H9 (cell line): Measurements from ENCODE around the gene PAQR7. TPM values are rescaled to one million over a fixed set of nuclear protein-coding genes. Genes with fewer than 3 reads are reported as not detected.

ENCODE experiments used
- DNase-seq: peaks from one replicate; pipeline ENCODE4 v3.0.0-alpha.2; 2017
- H2AFZ ChIP-seq: one replicate; pipeline ENCODE4 v1.6.1; 2013; ENCODE audit warnings: mild to moderate bottlenecking, low read length, control low read depth, moderate library complexity
- H2AK5ac ChIP-seq: 2 replicates; pipeline ENCODE4 v1.6.1; 2013; ENCODE audit warnings: low read length, control low read depth, mixed read lengths; ENCODE audit not compliant: insufficient read length
- H2BK120ac ChIP-seq: one replicate; pipeline ENCODE4 v1.6.1; 2013; ENCODE audit warnings: low read depth, mild to moderate bottlenecking, low read length, control low read depth, inconsistent platforms; ENCODE audit not compliant: poor library complexity, severe bottlenecking
- H2BK12ac ChIP-seq: 2 replicates; pipeline ENCODE4 v1.6.1; 2013; ENCODE audit warnings: low read length, control low read depth, mixed read lengths, low read depth; ENCODE audit not compliant: insufficient read length
- H2BK15ac ChIP-seq: 2 replicates; pipeline ENCODE4 v1.6.1; 2013; ENCODE audit warnings: low read depth, low read length, control low read depth
- H2BK20ac ChIP-seq: one replicate; pipeline ENCODE4 v1.6.1; 2013; ENCODE audit warnings: low read depth, mild to moderate bottlenecking, low read length, control low read depth, inconsistent platforms; ENCODE audit not compliant: poor library complexity, severe bottlenecking
- H2BK5ac ChIP-seq: 2 replicates; pipeline ENCODE4 v1.6.1; 2013; ENCODE audit warnings: low read length, control low read depth, mixed read lengths; ENCODE audit not compliant: insufficient read length
- H3K14ac ChIP-seq: 2 replicates; pipeline ENCODE4 v1.6.1; 2013; ENCODE audit warnings: low read length, control low read depth; ENCODE audit not compliant: insufficient read depth
- H3K18ac ChIP-seq: 2 replicates; pipeline ENCODE4 v1.6.1; 2013; ENCODE audit warnings: low read depth, mild to moderate bottlenecking, mixed read lengths, low read length, control low read depth; ENCODE audit not compliant: insufficient read length
- H3K23ac ChIP-seq: 2 replicates; pipeline ENCODE4 v1.6.1; 2013; ENCODE audit warnings: low read length, control low read depth, mixed read lengths, low read depth; ENCODE audit not compliant: insufficient read length
- H3K23me2 ChIP-seq: 2 replicates; pipeline ENCODE4 v1.6.1; 2013; ENCODE audit warnings: low read depth, mild to moderate bottlenecking, mixed read lengths, low read length, control low read depth; ENCODE audit not compliant: insufficient read length, poor library complexity, severe bottlenecking
- H3K27ac ChIP-seq: 2 replicates; pipeline ENCODE4 v1.5.1; 2013; ENCODE audit warnings: low read length, control low read depth, mixed read lengths, low read depth; ENCODE audit not compliant: insufficient read length
- H3K27me3 ChIP-seq: 2 replicates; pipeline ENCODE4 v1.6.1; 2013; ENCODE audit warnings: low read length, control low read depth, inconsistent platforms; ENCODE audit not compliant: insufficient read depth
- H3K4ac ChIP-seq: 2 replicates; pipeline ENCODE4 v1.6.1; 2013; ENCODE audit warnings: low read depth, mild to moderate bottlenecking, control low read depth, inconsistent platforms, low read length, moderate library complexity
- H3K4me1 ChIP-seq: 2 replicates; pipeline ENCODE4 v1.6.1; 2013; ENCODE audit warnings: low read length, control low read depth, inconsistent platforms; ENCODE audit not compliant: insufficient read depth
- H3K4me2 ChIP-seq: 2 replicates; pipeline ENCODE4 v1.6.1; 2013; ENCODE audit warnings: low read length, control low read depth, mixed read lengths; ENCODE audit not compliant: insufficient read length, insufficient read depth
- H3K56ac ChIP-seq: 2 replicates; pipeline ENCODE4 v1.6.1; 2013; ENCODE audit warnings: low read depth, mild to moderate bottlenecking, mixed read lengths, low read length, control low read depth; ENCODE audit not compliant: insufficient read length
- H3K79me1 ChIP-seq: 2 replicates; pipeline ENCODE4 v1.6.1; 2013; ENCODE audit warnings: low read depth, mild to moderate bottlenecking, moderate library complexity, low read length, control low read depth, inconsistent platforms; ENCODE audit not compliant: insufficient read depth, poor library complexity, severe bottlenecking
- H3K79me2 ChIP-seq: 2 replicates; pipeline ENCODE4 v1.6.1; 2013; ENCODE audit warnings: low read length, control low read depth, inconsistent platforms; ENCODE audit not compliant: insufficient read depth
- H3K9ac ChIP-seq: 2 replicates; pipeline ENCODE4 v1.6.1; 2013; ENCODE audit warnings: low read length, control low read depth, mixed read lengths; ENCODE audit not compliant: insufficient read length; ENCODE audit errors: extremely low read depth
- H3K9me3 ChIP-seq: one replicate; pipeline ENCODE4 v1.6.1; 2013; ENCODE audit warnings: low read depth, low read length, inconsistent platforms; ENCODE audit not compliant: control insufficient read depth
- H3T11ph ChIP-seq: one replicate; pipeline ENCODE4 v1.6.1; 2013; ENCODE audit warnings: mild to moderate bottlenecking, low read length, control low read depth, inconsistent platforms
- H4K20me1 ChIP-seq: one replicate; pipeline ENCODE4 v1.6.1; 2013; ENCODE audit not compliant: control insufficient read depth, insufficient read length, insufficient read depth
- H4K5ac ChIP-seq: 2 replicates; pipeline ENCODE4 v1.6.1; 2013; ENCODE audit warnings: low read depth, mild to moderate bottlenecking, mixed read lengths, low read length, control low read depth; ENCODE audit not compliant: insufficient read length
- H4K8ac ChIP-seq: replicated peaks from 2 replicates; pipeline ENCODE4 v1.6.1; 2013; ENCODE audit warnings: low read length, control low read depth, mixed read lengths, low read depth; ENCODE audit not compliant: insufficient read length
- H4K91ac ChIP-seq: 2 replicates; pipeline ENCODE4 v1.6.1; 2013; ENCODE audit warnings: low read depth, mild to moderate bottlenecking, moderate library complexity, mixed read lengths, low read length, control low read depth; ENCODE audit not compliant: insufficient read length
- H3K27ac Mint-ChIP-seq, 3 experiments: 2 replicates in 2 of 3; 3 replicates in 1 of 3; pipeline ENCODE4 v1.8.0; 2020 to 2021; ENCODE audit warnings: mixed read lengths in 3 of 3, mild to moderate bottlenecking in 1 of 3, moderate library complexity in 1 of 3
- H3K27me3 Mint-ChIP-seq: 2 replicates; pipeline ENCODE4 v1.8.0; 2021; ENCODE audit warnings: low read depth, mild to moderate bottlenecking, moderate library complexity, mixed read lengths
- H3K36me3 Mint-ChIP-seq, 3 experiments: 2 replicates in 2 of 3; 3 replicates in 1 of 3; pipeline ENCODE4 v1.8.0; 2020 to 2021; ENCODE audit warnings: low read depth in 3 of 3, mixed read lengths in 3 of 3; ENCODE audit not compliant: insufficient read depth in 1 of 3
- H3K4me1 Mint-ChIP-seq, 2 experiments: 2 replicates each; pipeline ENCODE4 v1.8.0; 2020; ENCODE audit warnings: mixed read lengths in 2 of 2
- H3K4me3 Mint-ChIP-seq, 2 experiments: 2 replicates in 1 of 2; 3 replicates in 1 of 2; pipeline ENCODE4 v1.8.0; 2020 to 2021; ENCODE audit warnings: mild to moderate bottlenecking in 2 of 2, mixed read lengths in 2 of 2, moderate library complexity in 1 of 2
- H3K9me3 Mint-ChIP-seq, 2 experiments: 2 replicates in 1 of 2; 3 replicates in 1 of 2; pipeline ENCODE4 v1.8.0; 2020; ENCODE audit warnings: mild to moderate bottlenecking in 2 of 2, mixed read lengths in 2 of 2, moderate library complexity in 1 of 2
- CTCF ChIP-seq: fragments of 200-600 bp; sonication (generic); conservative IDR thresholded peaks from 3 replicates; pipeline ENCODE4 v1.8.0; 2021; ENCODE audit warnings: antibody characterized with exemption, mild to moderate bottlenecking
- WGBS: extraction: QIAGEN DNeasy Blood & Tissue Kit; methylation state at CpG from one replicate; pipeline ENCODE4 v1.1.7; 2013; ENCODE audit warnings: missing lambda C conversion rate, low lambda C conversion rate, mixed read lengths; ENCODE audit not compliant: insufficient read length; ENCODE audit errors: extremely low coverage; 5-methylcytosine and 5-hydroxymethylcytosine counted together
- total RNA-seq: library from RNA; stranded (reverse); gene quantifications from 2 replicates; pipeline ENCODE4 v1.2.1, GENCODE V29; 2021

PAQR7 gene
- total RNA-seq, 1 experiment from 2014 or later: 6.3 TPM

- DNase-seq: peak; percentile 51
- no peak overlapping the region for H4K91ac ChIP-seq
- no peak overlapping the region for H3K9ac ChIP-seq
- H3K27ac ChIP-seq: no peak overlapping the region
- no peaks in the 10 kb centered on the region for H4K20me1 ChIP-seq
- H3K14ac ChIP-seq: no peak overlapping the region
- H3K23me2 ChIP-seq: peaks cover 18% of the 10 kb centered on the region
- no CpG with 5 or more reads among the region's 11 CpGs for WGBS
- no peak overlapping the region for H2BK5ac ChIP-seq
- Mint-ChIP-seq H3K4me3 (no peak overlapping the region), H3K36me3 (no peaks in the 10 kb centered on the region), H3K4me1 (peaks cover 22 to 28% of the 10 kb centered on the region in 2 experiments), H3K27ac (no peak overlapping the region), H3K27me3 (peaks cover 24% of the 10 kb centered on the region), H3K9me3 (no peaks in the 10 kb centered on the region)
- H3K79me1 ChIP-seq: no peaks in the 10 kb centered on the region
- H2BK120ac ChIP-seq: no peak overlapping the region
- no peak overlapping the region for H3K56ac ChIP-seq
- H2BK12ac ChIP-seq: no peak overlapping the region
- H4K5ac ChIP-seq: no peak overlapping the region
- H3T11ph ChIP-seq: no peak overlapping the region
- no peak overlapping the region for H4K8ac ChIP-seq
- H3K79me2 ChIP-seq: no peaks in the 10 kb centered on the region
- no peak overlapping the region for H3K4ac ChIP-seq
- peaks cover 2% of the 10 kb centered on the region; the same call in 1 of the 2 replicates for H3K4me1 ChIP-seq
- H2AFZ ChIP-seq: no peak overlapping the region
- H2BK20ac ChIP-seq: no peak overlapping the region
- H3K27me3 ChIP-seq: no peaks in the 10 kb centered on the region
- TF ChIP-seq CTCF: no peak
- no peak overlapping the region for H3K18ac ChIP-seq
- no peak overlapping the region for H2BK15ac ChIP-seq
- H3K23ac ChIP-seq: no peak overlapping the region
- no peak overlapping the region for H3K4me2 ChIP-seq
- no peaks in the 10 kb centered on the region for H3K9me3 ChIP-seq
- no peak overlapping the region for H2AK5ac ChIP-seq
Measured at GRCh38 chr1:25918615-25919014, 43.1 kb upstream of the PAQR7 start.
